ENCODE measurements around the gene SPATA25.
A peak's percentile ranks its signal among the peaks of the same experiment; 100 is the strongest.

Gene SPATA25

GRCh38 chr20:45863543-45864470 lies 23.6 kb downstream of the SPATA25 start:
- no peak for DNase-seq

DNA sequence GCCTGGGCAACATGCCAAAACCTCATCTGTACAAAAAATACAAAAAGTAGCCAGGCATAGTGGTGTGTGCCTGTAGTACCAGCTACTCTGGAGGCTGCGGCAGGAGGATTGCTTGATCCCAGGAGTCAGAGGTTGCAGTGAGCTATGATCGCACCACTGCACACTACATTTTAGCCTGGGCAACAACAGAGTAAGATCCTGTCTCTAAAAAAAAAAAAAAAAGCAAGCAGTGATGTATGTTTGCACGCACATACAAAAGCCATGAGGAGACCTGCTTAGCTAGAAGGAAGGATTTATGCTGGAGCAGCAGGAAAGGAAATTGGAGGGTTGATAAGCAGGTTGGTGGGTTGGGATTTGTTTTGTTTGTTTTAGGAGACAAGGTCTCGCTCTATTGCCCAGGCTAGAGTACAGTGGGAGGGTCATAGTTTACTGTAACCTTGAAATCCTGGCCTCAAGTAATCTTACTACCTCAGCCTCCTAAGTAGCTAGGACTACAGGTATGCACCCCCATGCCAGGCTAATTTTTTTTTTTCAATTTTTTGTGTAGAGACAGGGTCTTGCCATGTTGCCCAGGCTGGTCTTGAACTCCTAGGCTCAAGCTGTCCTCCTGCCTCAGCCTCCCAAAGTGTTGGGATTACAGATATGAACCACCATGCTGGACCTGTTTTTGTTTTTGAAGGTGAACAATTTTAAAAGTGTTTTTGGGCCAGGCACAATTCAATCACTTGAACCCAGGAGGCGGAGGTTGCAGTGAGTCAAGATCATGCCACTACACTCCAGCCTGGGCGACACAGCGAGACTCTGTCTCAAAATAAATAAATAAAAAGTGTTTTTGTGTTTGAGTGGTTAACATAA lies 26.0 kb downstream of the SPATA25 start:
- no peak for DNase-seq

- DNase-seq: no peak
Observed at GRCh38 chr20:45860560-45861220, 26.7 kb downstream of the SPATA25 start.

- DNase-seq: no peak
Observed at GRCh38 chr20:45859916-45860315, 27.5 kb downstream of the SPATA25 start.

- no peak for DNase-seq
Observed at GRCh38 chr20:45857882-45858216, 29.6 kb downstream of the SPATA25 start.

DNA sequence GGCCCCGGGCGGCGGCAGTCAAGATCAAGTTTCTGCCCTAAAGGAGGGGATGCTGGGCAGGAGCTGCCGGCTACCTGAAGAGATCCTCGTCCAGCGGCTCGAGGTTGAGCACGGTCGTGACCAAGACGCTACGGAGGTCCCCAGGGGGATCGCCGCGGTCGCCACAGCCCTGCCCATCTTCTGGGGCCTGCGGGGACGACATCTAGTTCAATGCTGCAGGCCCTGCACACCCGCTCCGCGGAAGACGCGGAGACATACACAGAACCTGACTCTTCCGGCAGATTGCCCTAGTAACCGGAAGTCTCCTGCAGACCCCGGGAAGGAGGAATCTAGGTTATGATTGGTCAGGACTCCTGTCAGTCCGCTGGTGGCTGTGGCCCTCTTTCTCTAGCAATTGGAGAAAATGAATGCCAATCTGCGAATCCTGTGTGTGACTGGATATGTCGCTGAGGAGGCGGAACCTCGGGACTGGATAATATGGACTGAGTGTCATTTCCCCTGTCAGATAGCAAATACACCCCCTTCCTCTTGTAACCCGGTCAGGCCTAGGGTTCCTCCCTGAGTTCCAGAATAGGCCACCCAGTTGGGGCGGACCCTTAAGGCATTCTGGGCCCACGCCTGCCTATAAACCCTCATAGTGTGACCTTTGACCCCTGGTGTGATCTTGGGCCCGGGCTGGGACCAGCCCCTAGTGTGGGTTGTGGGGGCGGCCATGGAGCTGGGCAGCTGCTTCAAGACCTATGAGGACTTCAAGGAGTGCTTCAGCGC lies 30.1 kb downstream of the SPATA25 start, which contains the start of the genes ACOT8 and ZSWIM3:
ACOT8 (minus strand) TSS at position 279 of the 768 bp plus-strand sequence; CDS start at position 202, 77 bp downstream.
ZSWIM3 (plus strand) TSS at position 501 of the 768 bp plus-strand sequence; CDS start at position 713, 212 bp downstream.
- peak; percentile 78 to 99 (median 91) for DNase-seq

- no peak for DNase-seq
Observed at GRCh38 chr20:45853484-45853883, 33.9 kb downstream of the SPATA25 start.

- no peak for DNase-seq
Observed at GRCh38 chr20:45852326-45852725, 35.1 kb downstream of the SPATA25 start.

DNA sequence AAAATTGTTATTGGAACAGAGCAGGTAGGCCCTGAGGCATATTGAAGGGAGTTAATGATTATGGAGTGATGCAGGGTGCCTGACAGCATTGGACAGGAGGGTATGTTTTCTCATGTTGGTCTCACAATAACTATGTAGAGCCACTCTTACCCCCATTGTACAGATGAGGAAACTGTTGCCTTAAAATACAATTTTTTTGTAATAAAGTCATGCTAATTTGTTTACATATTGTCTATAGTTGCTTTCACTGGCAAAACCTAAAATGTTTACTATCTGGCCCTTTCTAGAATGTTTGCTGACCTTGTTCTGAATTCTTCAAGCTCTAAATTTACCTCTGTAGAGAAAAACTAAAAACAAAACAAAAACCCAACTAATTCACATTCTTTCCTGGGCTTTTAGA lies 35.9 kb downstream of the SPATA25 start:
- no peak for DNase-seq

DNA sequence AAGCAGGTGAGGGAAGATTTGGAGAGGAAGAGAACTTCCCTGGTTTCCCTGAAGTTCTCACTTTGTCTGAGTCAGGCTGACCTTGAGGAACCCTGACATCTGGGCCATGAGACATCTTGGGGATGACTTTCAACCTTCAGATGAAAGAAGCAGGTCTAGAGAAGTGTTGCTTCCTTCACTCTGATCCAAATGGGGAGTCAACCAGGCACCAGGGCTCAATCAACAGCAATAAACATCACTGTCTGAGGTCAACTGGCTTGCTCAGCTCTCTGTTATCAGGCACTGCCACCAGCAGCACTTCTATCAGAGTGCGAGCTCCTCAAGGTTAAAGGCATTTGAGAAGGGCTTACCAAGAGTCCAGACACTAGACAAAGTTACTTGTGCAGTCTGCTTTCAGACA lies 36.5 kb downstream of the SPATA25 start:
- DNase-seq: no peak

- no peak for DNase-seq
Observed at GRCh38 chr20:45850238-45850637, 37.2 kb downstream of the SPATA25 start.

GRCh38 chr20:45848969-45849582 lies 38.3 kb downstream of the SPATA25 start:
- DNase-seq: no peak

DNA sequence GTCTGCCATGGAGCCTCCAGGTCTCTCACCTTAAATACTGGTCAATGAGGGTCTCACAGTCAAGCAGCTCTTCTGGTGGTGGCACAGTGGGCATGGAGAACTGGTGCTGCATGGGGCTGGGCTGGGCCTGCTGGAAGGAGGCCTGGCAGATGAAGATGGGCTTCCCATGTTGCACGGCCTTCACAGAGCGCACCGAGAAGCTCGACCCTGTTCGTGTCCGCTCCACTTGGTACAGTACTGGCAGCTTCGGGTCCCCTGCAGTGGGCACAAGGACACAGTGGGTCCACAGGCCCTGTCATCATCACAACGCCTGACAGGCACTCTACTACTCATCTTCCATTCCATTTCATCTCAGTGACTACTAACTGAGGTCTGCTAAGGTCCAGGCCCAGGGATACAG lies 39.0 kb downstream of the SPATA25 start:
- DNase-seq: no peak

DNA sequence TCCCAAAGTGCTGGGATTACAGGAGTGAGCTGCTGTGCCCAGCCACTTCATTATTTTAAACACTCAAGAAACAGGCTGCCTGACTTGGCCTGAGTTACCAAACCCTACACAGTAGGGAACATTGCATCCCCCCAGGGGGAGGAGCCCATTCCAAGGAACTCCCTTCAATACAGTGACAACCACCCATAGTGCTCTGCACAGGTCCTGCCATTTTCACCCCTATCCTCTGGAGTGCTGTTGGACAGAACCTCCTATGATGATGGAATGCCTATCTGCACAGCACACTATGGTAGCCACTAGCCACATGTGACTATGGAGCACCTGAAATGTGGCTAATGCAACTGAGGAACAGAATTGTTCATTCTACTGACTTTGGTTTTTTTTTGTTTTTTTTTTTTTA lies 42.0 kb downstream of the SPATA25 start:
- no peak for DNase-seq

DNA sequence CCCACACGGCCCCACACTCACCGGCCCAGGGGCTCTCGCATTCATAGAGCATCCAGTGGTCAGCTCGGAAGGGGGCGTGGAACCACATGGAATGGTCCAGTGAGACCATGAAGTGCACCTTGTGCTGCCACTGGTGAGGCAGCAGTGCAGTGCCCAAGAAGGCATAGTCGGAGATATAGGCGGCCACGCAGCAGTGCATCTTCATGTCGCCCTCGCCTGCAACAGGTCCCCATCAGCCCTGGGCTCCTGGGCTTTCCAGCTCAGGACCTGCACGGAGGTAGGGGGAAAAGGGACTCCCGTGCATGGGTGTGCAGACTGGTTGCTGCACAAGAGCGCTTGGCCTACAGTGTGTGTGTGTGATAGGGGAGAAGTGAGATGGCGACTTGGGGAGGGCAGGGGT lies 43.9 kb downstream of the SPATA25 start:
- DNase-seq: no peak

GRCh38 chr20:45842169-45842812 lies 45.1 kb downstream of the SPATA25 start:
- no peak for DNase-seq

- DNase-seq: no peak
Observed at GRCh38 chr20:45841407-45842129, 45.9 kb downstream of the SPATA25 start.

GRCh38 chr20:45840700-45841198 lies 46.7 kb downstream of the SPATA25 start:
- no peak for DNase-seq

GRCh38 chr20:45836841-45837240 lies 50.6 kb downstream of the SPATA25 start:
- no peak for DNase-seq

Data from T-helper 1 cell (primary cell).